ENCODE results near the gene STX17. TPM values are rescaled to one million over a fixed set of nuclear protein-coding genes. Genes with fewer than 3 reads are reported as not detected.

Gene STX17
- total and polyA plus RNA-seq, 2 of the 13 experiments (the other 11 are each of a cell fraction or from before 2014, with no cell fraction given), result 8.3 to 25.7 TPM

DNA sequence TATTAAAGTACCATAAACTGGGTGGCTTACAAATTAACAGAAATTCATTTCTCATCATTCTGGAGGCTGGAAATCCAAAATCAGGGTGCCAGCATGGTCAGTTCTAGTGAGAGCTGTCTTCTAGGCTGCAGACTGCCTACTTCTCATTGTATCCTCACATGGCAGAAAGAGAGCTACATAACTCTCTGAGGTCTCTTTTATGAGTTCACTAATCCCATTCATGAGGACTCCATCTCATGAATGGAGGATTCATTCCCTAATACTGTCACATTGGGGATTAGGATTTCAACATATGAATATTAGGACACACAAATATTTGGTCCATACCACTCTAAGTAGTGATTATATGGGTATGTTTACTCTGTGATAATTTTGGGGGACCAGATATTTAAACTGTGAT lies 108.4 kb downstream of the STX17 start:
- no TSS peak for BruUV-seq (replicated peaks)
- CTCF ChIA-PET (ENCODE audit: low intra/inter-chr PET ratio, low total read pairs), result no interaction called here
- Histone ChIP-seq H3K79me2 (ENCODE audit: insufficient read depth, low read length) (no peaks in the 10 kb centered on the region), H3K27ac (ENCODE audit: extremely low read length, insufficient read depth, low read length) (no peak overlapping the region), H3K4me2 (ENCODE audit: low read depth, low read length) (no peak overlapping the region), H3K4me3 (replicated peaks in 1 of 3; ENCODE audit: insufficient read depth in 1 of 3, low read depth in 2 of 3, low read length in 3 of 3) (no peak overlapping the region), H3K36me3 (replicated peaks in 1 of 2; ENCODE audit: control insufficient read depth in 1 of 2, insufficient read depth in 2 of 2, low read length in 2 of 2) (peaks cover 0 to 20% of the 10 kb centered on the region in 2 experiments; a peak in 3 of 5 replicates), H4K20me1 (ENCODE audit: insufficient read depth, low read length) (no peaks in the 10 kb centered on the region), H3K4me1 (ENCODE audit: insufficient read depth, low read length) (no peaks in the 10 kb centered on the region), H3K27me3 (ENCODE audit: control insufficient read depth in 1 of 2, insufficient read depth in 2 of 2, low read length in 2 of 2) (no peaks in the 10 kb centered on the region), H3K9me3 (ENCODE audit: low read length) (no peaks in the 10 kb centered on the region), H3K9ac (ENCODE audit: insufficient read depth, low read depth, low read length) (no peak overlapping the region), H2AFZ (ENCODE audit: low read length) (no peak overlapping the region)
- DNase-seq (ENCODE audit: low spot score) (no peak), ATAC-seq (no peak), FAIRE-seq (no peak)
- intact Hi-C loops (cut with micrococcal nuclease; ENCODE audit: unreplicated experiment), result loop anchor here (5.0 kb wide), 1 partner anchor 108 kb away; the partner anchor contains the start of gene STX17
- POLR2A ChIA-PET, result no interaction called here
- in situ Hi-C loops (cut with HindIII; ENCODE audit: extremely low pct_ligation_motif_present, low pct_unique_long_range_greater_than_20kb), result loop anchor here (10.0 to 25.0 kb wide), 3 partner anchors 210 to 828 kb away; no protein-coding TSS in a partner anchor
- TF ChIP-seq ZBTB21 (CRISPR knock-in tag; IDR thresholded peaks at IDR 0.05) (no peak), MAFG (CRISPR knock-in tag; IDR thresholded peaks at IDR 0.05) (no peak), PAX8 (CRISPR knock-in tag; IDR thresholded peaks at IDR 0.05; ENCODE audit: borderline replicate concordance) (no peak), ZNF34 (CRISPR knock-in tag; IDR thresholded peaks at IDR 0.05; ENCODE audit: borderline replicate concordance) (no peak), CREM (IDR thresholded peaks at IDR 0.05) (no peak), CREM (CRISPR knock-in tag; IDR thresholded peaks at IDR 0.05) (no peak), CEBPZ (IDR thresholded peaks at IDR 0.05; ENCODE audit: low read length) (no peak), ZNF709 (CRISPR knock-in tag; IDR thresholded peaks at IDR 0.05) (no peak), UBTF (CRISPR knock-in tag; IDR thresholded peaks at IDR 0.05) (no peak)
- TF ChIP-seq, protein P1, sequence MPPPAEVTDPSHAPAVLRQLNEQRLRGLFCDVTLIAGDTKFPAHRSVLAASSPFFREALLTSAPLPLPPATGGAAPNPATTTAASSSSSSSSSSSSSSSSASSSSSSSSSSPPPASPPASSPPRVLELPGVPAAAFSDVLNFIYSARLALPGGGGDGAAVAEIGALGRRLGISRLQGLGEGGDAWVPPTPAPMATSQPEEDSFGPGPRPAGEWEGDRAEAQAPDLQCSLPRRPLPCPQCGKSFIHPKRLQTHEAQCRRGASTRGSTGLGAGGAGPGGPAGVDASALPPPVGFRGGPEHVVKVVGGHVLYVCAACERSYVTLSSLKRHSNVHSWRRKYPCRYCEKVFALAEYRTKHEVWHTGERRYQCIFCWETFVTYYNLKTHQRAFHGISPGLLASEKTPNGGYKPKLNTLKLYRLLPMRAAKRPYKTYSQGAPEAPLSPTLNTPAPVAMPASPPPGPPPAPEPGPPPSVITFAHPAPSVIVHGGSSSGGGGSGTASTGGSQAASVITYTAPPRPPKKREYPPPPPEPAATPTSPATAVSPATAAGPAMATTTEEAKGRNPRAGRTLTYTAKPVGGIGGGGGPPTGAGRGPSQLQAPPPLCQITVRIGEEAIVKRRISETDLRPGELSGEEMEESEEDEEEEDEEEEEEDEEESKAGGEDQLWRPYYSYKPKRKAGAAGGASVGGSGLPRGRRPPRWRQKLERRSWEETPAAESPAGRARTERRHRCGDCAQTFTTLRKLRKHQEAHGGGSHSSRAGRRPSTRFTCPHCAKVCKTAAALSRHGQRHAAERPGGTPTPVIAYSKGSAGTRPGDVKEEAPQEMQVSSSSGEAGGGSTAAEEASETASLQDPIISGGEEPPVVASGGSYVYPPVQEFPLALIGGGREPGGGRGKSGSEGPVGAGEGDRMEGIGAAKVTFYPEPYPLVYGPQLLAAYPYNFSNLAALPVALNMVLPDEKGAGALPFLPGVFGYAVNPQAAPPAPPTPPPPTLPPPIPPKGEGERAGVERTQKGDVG (CRISPR knock-in tag; IDR thresholded peaks at IDR 0.05; ENCODE audit: borderline replicate concordance), result no peak

All from HepG2 (cell line).